Hematopoietic multipotent progenitor cell treated with erythropoietin and hydrocortisone succinate and interleukin-3 and kit ligand, for 8 days (in vitro differentiated cells): Measurements from ENCODE around the gene SMARCAD1.

Experiments
- DNase-seq: peaks from one replicate; pipeline ENCODE4 v3.0.0-alpha.2; 2015

The SMARCAD1 gene, protein sequence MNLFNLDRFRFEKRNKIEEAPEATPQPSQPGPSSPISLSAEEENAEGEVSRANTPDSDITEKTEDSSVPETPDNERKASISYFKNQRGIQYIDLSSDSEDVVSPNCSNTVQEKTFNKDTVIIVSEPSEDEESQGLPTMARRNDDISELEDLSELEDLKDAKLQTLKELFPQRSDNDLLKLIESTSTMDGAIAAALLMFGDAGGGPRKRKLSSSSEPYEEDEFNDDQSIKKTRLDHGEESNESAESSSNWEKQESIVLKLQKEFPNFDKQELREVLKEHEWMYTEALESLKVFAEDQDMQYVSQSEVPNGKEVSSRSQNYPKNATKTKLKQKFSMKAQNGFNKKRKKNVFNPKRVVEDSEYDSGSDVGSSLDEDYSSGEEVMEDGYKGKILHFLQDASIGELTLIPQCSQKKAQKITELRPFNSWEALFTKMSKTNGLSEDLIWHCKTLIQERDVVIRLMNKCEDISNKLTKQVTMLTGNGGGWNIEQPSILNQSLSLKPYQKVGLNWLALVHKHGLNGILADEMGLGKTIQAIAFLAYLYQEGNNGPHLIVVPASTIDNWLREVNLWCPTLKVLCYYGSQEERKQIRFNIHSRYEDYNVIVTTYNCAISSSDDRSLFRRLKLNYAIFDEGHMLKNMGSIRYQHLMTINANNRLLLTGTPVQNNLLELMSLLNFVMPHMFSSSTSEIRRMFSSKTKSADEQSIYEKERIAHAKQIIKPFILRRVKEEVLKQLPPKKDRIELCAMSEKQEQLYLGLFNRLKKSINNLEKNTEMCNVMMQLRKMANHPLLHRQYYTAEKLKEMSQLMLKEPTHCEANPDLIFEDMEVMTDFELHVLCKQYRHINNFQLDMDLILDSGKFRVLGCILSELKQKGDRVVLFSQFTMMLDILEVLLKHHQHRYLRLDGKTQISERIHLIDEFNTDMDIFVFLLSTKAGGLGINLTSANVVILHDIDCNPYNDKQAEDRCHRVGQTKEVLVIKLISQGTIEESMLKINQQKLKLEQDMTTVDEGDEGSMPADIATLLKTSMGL

DNA sequence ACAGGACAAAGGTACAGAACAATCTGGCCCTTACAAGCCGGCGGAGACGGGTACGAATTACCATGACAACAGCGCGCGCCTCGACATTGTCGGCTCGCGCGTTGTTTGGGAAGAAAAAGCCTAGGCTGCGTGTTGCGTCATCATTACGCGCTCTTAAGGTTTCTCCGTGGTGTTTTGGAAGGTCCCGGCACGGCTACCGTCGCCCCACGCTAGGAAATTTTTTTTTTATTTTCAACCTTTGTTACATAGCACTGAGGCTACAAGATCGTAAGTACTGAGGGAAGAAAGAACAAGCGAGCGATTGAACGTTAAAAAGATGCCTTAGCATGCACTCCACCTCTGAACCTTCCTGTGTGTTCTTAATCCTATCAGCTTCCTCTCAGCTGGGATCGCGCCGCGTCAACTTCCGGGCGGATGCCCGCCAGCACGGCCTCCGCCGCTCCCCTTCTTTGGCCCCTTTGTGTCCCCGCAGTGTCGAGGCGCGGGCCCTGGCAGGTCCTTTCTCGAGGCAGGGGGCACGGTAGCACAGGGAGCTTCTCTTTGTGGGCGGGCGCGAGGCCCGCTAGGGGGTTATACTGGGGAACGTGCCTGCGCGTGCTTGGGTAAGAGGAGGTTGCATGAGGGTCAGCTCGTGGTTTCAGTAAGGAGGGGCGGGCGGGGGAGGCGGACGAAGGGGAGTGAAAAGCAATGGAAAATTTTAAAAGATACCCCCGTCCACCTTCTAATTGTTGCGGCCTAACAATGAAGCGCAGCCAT, at the start of gene SMARCAD1:
SMARCAD1 (plus strand) TSS at position 397 of the 756 bp plus-strand sequence. CDS start 530 bp downstream, outside the sequence.
- peak; percentile 97 for DNase-seq

- no peak for DNase-seq
Measured at GRCh38 chr4:94158883-94159282, 48.8 kb upstream of the SMARCAD1 start.

GRCh38 chr4:94159790-94160189, 47.9 kb upstream of the SMARCAD1 start:
- DNase-seq = no peak

DNA sequence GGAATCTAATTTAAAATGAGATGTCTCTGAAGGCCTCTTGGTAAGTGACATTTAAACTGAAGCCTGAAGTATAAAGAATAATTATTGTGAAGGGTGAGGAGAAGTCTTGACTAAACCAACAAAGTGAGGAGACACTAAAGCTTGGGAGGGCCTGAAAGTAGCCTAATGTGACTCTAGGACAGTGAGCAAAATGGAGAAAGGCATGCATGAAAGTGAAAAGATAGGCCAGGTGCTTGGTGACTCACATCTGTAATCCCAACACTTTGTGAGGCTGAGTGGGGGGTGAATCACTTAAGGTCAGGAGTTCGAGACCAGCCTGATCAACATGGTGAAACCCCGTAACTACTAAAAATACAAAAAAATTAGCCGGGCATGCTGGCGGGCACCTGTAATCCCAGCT, 46.9 kb upstream of the SMARCAD1 start:
- no peak for DNase-seq

- DNase-seq = no peak
Measured at GRCh38 chr4:94165256-94165655, 42.4 kb upstream of the SMARCAD1 start.

DNA sequence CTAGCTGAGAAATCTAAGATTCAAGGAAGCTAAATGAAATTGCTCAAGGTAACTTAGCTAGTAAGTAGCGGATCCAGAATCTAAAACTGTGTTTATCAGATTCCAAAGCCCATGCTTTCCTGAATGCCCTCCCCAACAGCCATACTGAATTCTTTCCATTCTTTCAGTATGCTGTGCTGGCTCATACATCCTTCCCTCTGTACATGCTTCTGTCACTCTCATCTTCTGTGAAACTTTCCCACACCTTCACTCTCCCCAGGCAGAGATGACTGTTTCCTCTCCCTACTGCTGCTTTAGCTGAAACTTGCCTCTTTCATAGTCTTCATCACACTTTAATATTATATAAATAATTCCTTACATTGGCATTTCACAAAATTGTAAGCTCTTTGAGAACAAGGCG, 39.3 kb upstream of the SMARCAD1 start:
- DNase-seq = no peak

- DNase-seq = no peak
Measured at GRCh38 chr4:94169803-94170372, 37.8 kb upstream of the SMARCAD1 start.

GRCh38 chr4:94171616-94172015, 36.0 kb upstream of the SMARCAD1 start:
- no peak for DNase-seq

- DNase-seq = no peak
Measured at GRCh38 chr4:94175553-94176261, 32.0 kb upstream of the SMARCAD1 start.

DNA sequence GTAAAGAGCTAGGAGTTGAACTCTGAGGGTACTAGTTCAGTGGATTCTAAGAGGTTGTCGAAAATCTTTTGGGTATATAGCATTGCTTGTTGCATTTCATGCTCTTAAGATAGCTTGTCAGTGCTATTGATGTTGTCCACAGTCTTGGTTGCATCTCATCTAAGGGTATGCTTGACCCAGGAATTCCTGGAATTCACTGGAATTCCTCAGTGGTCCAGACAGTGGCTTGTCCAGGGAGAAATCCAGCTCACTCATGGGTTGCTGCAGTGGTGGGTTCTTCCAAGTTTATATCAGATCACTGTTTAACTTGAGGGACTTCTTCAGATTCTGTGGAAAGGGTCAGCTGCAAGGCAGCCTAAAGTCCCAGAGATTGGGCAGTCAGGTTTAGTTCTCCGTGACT, 29.8 kb upstream of the SMARCAD1 start:
- DNase-seq = no peak

DNA sequence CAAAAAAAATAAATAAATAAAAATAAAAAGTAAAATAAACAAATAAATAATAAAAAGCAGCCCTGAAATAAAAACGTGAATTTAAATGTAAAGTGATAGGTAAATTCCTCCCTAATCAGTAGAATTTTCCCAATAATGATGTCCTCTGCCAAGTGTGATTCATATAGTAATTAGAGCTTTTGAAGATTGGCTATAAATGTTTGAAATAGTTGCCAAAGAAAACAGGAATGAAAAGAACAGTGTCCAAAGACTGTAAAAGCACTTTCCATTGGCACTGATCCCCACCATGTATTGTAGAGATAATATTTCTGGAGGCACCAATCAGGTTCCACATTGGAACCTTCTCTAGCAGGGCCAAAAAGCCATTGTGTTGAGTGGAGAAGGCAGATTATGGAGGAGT, 25.9 kb upstream of the SMARCAD1 start:
- DNase-seq = no peak

- no peak for DNase-seq
Measured at GRCh38 chr4:94202769-94203168, 4.9 kb upstream of the SMARCAD1 start.

DNA sequence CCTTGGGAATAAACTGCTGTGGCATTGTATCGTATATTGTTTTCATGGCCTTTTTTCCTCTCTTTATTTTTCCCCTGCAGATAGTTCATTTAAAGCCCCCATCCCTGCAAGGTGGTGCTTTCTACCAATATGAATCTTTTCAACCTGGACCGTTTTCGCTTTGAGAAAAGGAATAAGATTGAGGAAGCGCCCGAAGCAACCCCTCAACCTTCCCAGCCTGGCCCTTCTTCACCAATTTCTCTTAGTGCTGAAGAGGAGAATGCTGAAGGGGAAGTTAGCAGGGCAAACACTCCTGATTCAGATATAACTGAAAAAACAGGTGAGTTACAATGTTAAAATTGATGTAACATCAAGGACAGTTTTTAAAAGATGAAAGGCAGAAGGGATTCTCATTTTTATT, 601 bp downstream of the SMARCAD1 start:
- DNase-seq = peak; percentile 34

GRCh38 chr4:94208918-94209317, 1.3 kb downstream of the SMARCAD1 start:
- DNase-seq = peak; percentile 10

GRCh38 chr4:94211861-94212260, 4.2 kb downstream of the SMARCAD1 start:
- DNase-seq = peak; percentile 70

DNA sequence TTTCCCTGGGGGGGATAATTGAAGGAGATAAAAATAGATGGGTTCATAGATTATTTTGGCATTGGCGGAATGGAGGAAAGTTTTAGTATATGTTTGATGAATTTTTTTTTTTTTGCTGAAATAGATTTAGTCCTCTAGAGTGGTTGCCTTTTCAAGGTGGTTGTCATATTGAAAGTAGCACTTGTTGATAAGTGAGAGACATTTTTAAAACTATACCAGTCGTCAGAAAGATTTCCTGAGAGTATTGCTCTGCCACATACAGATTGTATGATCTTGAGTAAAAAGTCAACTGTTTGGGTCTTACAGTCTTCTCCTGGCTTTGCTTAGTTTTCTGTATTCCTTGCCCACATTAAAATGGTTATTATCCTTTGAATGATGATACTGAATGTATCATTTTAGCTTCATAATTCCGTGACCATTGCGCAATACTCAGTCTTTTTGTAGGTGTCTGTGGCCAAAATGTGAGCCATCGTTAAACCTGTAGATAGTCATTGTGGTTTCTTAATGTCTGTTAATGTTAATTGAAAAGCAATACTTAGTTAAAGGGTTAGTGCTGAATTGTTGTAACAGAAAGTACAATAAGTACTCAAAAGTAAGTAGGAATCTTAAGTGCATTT, 7.1 kb downstream of the SMARCAD1 start:
- no peak for DNase-seq

DNA sequence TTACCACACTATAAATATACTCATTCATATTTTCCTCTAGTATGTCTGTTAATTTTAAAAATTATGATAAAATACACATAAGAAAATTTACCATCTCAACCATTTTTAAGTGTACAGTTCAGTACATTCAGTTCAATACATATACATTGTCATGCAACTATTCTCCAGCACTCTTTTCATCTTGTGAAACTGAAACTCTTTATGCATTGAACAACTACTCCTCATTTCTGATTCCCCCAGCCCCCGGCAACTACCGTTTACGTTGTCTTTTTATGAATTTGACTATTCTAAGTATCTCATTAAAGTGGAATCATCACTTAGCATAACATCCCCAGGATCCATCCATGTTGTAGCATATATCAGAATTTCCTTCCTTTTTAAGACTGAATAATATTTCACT, 8.7 kb downstream of the SMARCAD1 start:
- DNase-seq = no peak

- no peak for DNase-seq
Measured at GRCh38 chr4:94219402-94219801, 11.7 kb downstream of the SMARCAD1 start.

DNA sequence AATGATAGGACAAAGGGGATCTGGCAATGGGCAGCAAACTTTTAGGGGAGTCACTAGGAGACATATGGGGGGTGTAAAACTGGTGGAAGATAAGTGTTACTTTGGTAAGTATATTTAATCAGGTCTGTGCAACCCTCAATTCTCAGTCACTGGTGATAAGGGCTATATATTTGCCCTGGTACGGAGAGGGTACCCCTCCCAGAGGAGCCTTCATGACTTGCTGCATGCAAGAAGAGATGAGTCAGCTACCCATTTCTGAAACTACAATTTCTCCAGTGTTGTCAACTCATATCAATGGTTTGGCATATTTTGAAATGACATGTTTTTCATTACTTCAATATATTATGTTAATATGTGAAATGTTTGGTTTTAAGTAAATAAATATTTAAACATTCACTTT, 14.3 kb downstream of the SMARCAD1 start:
- peak; percentile 78 for DNase-seq

DNA sequence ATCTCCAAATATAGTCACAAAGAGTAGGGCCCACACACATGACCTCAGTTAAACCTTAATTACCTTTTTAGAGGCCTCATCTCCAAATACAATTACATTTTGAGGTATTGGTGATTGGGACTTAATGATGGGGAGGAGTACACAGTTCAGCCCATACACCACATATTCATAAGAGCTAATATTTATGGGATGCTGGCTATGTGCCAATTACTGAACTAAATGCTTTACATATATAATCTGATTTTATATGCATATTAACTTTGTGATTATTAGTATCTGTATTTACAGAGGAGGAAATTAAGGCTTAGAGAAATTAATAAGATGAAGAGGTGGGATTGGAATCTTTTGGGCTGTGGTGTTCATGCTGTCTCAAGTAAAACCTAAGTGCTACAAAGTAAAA, 17.8 kb downstream of the SMARCAD1 start:
- no peak for DNase-seq

GRCh38 chr4:94226763-94227162, 19.1 kb downstream of the SMARCAD1 start:
- DNase-seq = no peak
